Body of pancreas (tissue), 4 donors: Measurements from ENCODE around the gene LYL1. TPM values are rescaled to one million over a fixed set of nuclear protein-coding genes. Genes with fewer than 3 reads are reported as not detected.

Experiments used
- ATAC-seq: fragments of 150-250 bp; one replicate; pipeline ENCODE4 v1.9.1; 2016
- DNase-seq, 4 donors: peaks; one replicate each; pipeline ENCODE4 v3.0.0-alpha.2; 2019
- H3K27ac ChIP-seq, 4 donors: fragments of 200-600 bp; sonication (generic); 1 replicate in 3 of 4; 2 replicates in 1 of 4; pipeline versions ENCODE4 v1.5.1 to v1.6.1; 2016 to 2019; ENCODE audit warnings: mild to moderate bottlenecking in 1 of 4, mixed read lengths in 1 of 4, moderate library complexity in 1 of 4
- H3K27me3 ChIP-seq, 2 donors: fragments of 200-600 bp; sonication (generic); one replicate each; pipeline ENCODE4 v1.6.0; 2016; ENCODE audit warnings: mild to moderate bottlenecking in 1 of 2
- H3K36me3 ChIP-seq, 2 donors: fragments of 200-600 bp; sonication (generic); replicated peaks in 1 of 2; 2 replicates each; pipeline ENCODE4 v1.5.1; 2016; ENCODE audit warnings: low read depth in 2 of 2; ENCODE audit not compliant: insufficient read depth in 1 of 2
- H3K4me1 ChIP-seq: fragments of 200-600 bp; sonication (generic); one replicate; pipeline ENCODE4 v1.6.0; 2016
- H3K4me3 ChIP-seq, 2 donors: fragments of 200-600 bp; sonication (generic); 1 replicate in 1 of 2; 2 replicates in 1 of 2; pipeline ENCODE4 v1.5.1; 2016 to 2019
- H3K9me3 ChIP-seq, 3 donors: fragments of 200-600 bp; sonication (generic); 1 replicate in 2 of 3; 2 replicates in 1 of 3; pipeline ENCODE4 v1.5.1; 2016
- CTCF ChIP-seq, 7 experiments: fragments of 450-650 bp in 4 of 7; fragments of 200-600 bp in 3 of 7; sonication (generic) in 3 of 7; IDR thresholded peaks; one replicate each; pipeline ENCODE4 v1.5.1; 2016 to 2019; ENCODE audit warnings: antibody characterized with exemption in 7 of 7
- POLR2A ChIP-seq, 3 donors: fragments of 450-650 bp; IDR thresholded peaks; one replicate each; pipeline ENCODE4 v1.6.1; 2016; ENCODE audit warnings: antibody characterized with exemption in 3 of 3, mild to moderate bottlenecking in 2 of 3
- WGBS, 2 donors: methylation state at CpG; one replicate each; pipeline ENCODE4 v1.1.5; 2017; 5-methylcytosine and 5-hydroxymethylcytosine counted together
- intact Hi-C: fragments of 100-400 bp; cut with DNase I; formaldehyde crosslinking; loops from one replicate; pipeline ENCODE4 v1.15.1; 2023
- total RNA-seq, 2 donors: library from RNA; depleted of rRNA; stranded (reverse); fragments of >200 nt; gene quantifications; one replicate each; pipeline ENCODE4 v1.1.0, GENCODE V29; 2016

The LYL1 gene
- total RNA-seq, 2 donors from 2014 or later, result 3.4 to 6.9 TPM

GRCh38 chr19:13128583-13128982, 25.9 kb upstream of the LYL1 start:
- intact Hi-C loops, result no loop called here
- 8 to 29% methylated on average over 1 of the region's 1 CpG for WGBS, 2 donors
- Histone ChIP-seq H3K27ac (no peak overlapping the region), H3K36me3 (no peaks in the 10 kb centered on the region), H3K4me1 (peaks cover 9% of the 10 kb centered on the region), H3K9me3 (no peaks in the 10 kb centered on the region), H3K4me3 (no peak overlapping the region), H3K27me3 (no peaks in the 10 kb centered on the region)
- TF ChIP-seq POLR2A (IDR thresholded peaks at IDR 0.05), result no peak
- TF ChIP-seq CTCF (IDR thresholded peaks at IDR 0.05), result no peak
- DNase-seq, result no peak
- ATAC-seq, result peak; percentile 65

- Histone ChIP-seq H3K4me1 (peaks cover 9% of the 10 kb centered on the region), H3K27ac (no peak overlapping the region), H3K9me3 (no peaks in the 10 kb centered on the region), H3K4me3 (no peak overlapping the region), H3K27me3 (no peaks in the 10 kb centered on the region), H3K36me3 (no peaks in the 10 kb centered on the region)
- WGBS, 2 donors, result 86 to 100% methylated on average over 6 of the region's 6 CpGs
- intact Hi-C loops, result no loop called here
- no peak for TF ChIP-seq CTCF (IDR thresholded peaks at IDR 0.05)
- no peak for TF ChIP-seq POLR2A (IDR thresholded peaks at IDR 0.05)
- no peak for DNase-seq
- no peak for ATAC-seq
Observed at GRCh38 chr19:13127811-13128575, 25.3 kb upstream of the LYL1 start.

GRCh38 chr19:13127051-13127450, 24.4 kb upstream of the LYL1 start:
- no peak for ATAC-seq
- intact Hi-C loops, result no loop called here

GRCh38 chr19:13122980-13123957, 20.6 kb upstream of the LYL1 start:
- no peak for ATAC-seq
- WGBS, 2 donors, result 87 to 97% methylated on average over 19 to 20 of the region's 20 CpGs

More at GRCh38 chr19:13127051-13127450, 24.4 kb upstream of the LYL1 start:
- no peaks in the 10 kb centered on the region for H3K9me3 ChIP-seq
- no peaks in the 10 kb centered on the region for H3K27me3 ChIP-seq
- peaks cover 9% of the 10 kb centered on the region for H3K4me1 ChIP-seq
- no peak for DNase-seq
- 87 to 93% methylated on average over 9 of the region's 9 CpGs for WGBS, 2 donors
- no peak overlapping the region for H3K4me3 ChIP-seq
- TF ChIP-seq CTCF (IDR thresholded peaks at IDR 0.05) (no peak), POLR2A (IDR thresholded peaks at IDR 0.05) (no peak)
- H3K27ac ChIP-seq, result no peak overlapping the region
- H3K36me3 ChIP-seq, result no peaks in the 10 kb centered on the region

More at GRCh38 chr19:13122980-13123957, 20.6 kb upstream of the LYL1 start:
- H3K4me1 ChIP-seq, result peaks cover 22% of the 10 kb centered on the region
- DNase-seq, result no peak
- no peak overlapping the region for H3K4me3 ChIP-seq
- no peaks in the 10 kb centered on the region for H3K36me3 ChIP-seq
- H3K27ac ChIP-seq, result no peak overlapping the region
- no peaks in the 10 kb centered on the region for H3K9me3 ChIP-seq
- H3K27me3 ChIP-seq, result no peaks in the 10 kb centered on the region
- TF ChIP-seq CTCF (IDR thresholded peaks at IDR 0.05) (no peak), POLR2A (IDR thresholded peaks at IDR 0.05) (no peak)
- intact Hi-C loops, result no loop called here
